Stimulated activated CD4-positive, alpha-beta T cell treated with anti-CD3 and anti-CD28 coated beads, Interleukin-4, amount 100 ng/mL, for 24 hours (primary cell): ENCODE results near the gene SMTNL2.

ENCODE experiments used
- DNase-seq: peaks from one replicate; pipeline ENCODE4 v3.0.0-alpha.2; 2020

Gene SMTNL2

GRCh38 chr17:4545217-4545951, 38.9 kb upstream of the SMTNL2 start:
- no peak for DNase-seq

DNA sequence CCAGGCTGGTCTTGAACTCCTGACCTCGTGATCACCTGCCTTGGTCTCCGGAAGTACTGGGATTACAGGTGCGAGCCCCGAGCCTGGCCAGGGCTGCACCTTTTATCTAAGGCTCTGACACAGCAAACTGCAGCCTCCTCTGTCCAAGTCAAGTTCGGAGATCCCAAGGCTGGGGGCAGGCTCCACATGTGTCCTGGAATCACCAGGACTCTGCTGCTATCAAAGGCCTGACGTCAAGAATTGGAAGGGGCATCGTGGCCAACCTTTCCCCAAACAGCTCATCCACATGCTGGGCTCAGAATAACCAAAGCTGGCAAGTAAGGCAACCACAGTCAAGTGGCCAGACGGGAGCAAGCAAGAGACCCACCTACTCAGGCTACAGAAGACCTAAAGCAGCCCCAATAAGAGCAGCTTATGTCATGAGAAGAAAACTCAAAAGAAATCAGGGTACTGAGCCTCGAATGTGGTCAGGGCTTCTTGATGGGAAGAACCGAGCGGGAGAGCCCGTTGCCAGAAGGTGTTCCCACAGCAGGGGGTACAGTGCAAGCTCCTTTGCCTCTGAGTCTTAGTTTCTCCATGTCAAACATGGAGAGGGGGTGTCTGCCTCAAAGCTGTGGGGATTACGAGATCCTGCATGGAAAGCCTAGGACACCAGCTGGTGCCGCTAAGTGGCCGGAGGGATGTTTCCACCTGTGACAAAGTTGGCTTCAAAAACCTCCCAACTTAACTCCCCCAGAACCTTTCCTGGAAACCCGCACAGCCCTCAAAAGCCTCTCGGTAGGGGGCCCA, 37.0 kb upstream of the SMTNL2 start:
- DNase-seq = no peak

DNA sequence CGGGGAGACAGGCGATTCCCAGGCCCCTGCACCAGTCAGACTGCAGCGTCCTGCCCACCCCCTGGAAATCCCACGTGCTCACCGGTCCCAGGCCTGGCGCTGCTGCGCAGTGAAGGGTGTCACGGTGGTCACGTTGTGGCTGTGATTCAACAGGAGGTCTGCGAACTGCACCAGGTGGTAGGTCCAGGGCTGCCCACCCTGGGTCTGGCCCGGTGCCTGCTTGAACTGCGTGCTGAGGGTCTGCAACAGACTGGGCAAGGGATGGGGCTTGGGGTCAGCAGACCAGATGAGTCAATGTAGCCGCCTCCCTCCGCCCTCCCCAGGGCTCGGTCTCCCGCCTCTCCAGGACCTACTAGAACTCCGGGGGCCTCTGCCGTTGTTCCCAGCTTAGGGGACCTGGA, 36.3 kb upstream of the SMTNL2 start:
- no peak for DNase-seq

DNA sequence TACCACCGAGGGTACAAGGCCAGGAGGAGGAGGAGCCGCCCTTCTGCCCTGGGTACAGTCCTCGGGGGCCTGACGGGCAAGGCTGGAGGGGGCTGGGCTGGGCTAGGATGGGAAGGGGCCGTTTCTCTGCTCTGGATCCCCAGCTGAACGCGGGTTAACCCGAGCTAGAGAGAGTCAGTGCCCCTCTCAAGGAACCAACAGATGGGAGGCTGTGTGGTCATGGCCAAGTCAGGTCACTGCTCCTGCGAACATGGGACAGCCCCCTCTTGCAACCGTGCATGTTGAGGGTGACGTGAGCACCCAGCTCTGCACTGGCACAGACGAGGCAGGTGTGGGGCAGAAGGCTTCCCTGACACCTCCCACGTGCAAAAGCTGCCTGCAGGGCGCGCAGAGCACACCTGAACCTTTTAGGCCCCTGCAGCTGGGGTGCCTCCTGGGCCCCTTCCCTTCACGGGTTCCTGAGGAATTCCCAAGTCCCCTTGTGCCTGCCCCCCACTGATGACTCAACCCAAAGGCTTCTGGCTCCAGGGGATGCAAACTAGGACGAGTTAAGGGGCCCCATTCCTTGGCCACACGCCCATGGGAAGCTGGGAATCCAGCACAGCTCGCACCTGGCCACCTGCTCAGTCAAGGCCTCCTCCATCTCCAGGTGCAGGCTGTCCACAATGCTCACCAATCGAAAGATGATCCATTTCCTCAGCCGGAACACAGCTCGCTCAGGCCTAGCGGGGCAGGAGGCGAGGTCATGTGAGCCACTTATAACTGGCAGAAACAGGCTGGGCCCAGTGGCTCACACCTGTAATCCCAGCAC, 35.4 kb upstream of the SMTNL2 start:
- no peak for DNase-seq

DNA sequence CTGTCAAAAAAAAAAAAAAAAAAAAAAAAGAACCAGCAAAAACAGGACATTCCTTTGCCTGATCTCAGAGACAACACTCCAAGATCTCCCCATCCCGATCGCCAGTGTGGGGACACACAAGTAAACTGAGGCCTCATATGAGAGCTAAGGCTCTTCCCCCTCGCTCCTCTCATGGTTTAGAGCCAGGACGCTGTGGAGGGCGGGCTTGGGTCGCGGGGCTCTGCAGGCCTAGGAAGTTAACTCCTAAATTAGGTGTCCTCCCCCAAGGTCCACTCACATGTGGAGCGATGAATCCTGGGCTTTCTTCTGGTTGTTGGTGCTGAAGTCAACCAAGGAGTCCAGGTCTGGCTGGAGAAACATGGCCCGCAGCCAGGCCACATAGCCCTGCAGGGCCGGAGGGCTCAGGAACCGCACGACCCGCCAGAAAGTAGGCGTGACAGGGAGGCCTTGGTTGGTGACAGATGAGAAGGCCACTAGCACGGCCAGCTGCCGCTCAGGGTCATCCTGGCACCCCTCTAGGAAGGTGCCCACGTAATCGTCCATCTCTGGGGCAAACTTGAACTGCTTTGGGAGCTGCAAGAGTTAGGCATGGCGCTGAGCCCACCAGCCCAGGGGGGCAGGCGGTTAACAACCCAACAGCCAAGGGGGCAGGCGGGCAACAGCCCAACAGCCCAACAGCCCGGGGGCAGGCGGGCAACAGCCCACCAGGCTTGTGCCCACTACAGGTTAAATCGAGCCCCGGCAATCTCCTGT, 34.4 kb upstream of the SMTNL2 start:
- DNase-seq = no peak

- DNase-seq = no peak
Measured at GRCh38 chr17:4550534-4551039, 33.7 kb upstream of the SMTNL2 start.

- no peak for DNase-seq
Measured at GRCh38 chr17:4551141-4551540, 33.2 kb upstream of the SMTNL2 start.

GRCh38 chr17:4551796-4552525, 32.4 kb upstream of the SMTNL2 start:
- no peak for DNase-seq

GRCh38 chr17:4553669-4554068, 30.7 kb upstream of the SMTNL2 start:
- DNase-seq = no peak

DNA sequence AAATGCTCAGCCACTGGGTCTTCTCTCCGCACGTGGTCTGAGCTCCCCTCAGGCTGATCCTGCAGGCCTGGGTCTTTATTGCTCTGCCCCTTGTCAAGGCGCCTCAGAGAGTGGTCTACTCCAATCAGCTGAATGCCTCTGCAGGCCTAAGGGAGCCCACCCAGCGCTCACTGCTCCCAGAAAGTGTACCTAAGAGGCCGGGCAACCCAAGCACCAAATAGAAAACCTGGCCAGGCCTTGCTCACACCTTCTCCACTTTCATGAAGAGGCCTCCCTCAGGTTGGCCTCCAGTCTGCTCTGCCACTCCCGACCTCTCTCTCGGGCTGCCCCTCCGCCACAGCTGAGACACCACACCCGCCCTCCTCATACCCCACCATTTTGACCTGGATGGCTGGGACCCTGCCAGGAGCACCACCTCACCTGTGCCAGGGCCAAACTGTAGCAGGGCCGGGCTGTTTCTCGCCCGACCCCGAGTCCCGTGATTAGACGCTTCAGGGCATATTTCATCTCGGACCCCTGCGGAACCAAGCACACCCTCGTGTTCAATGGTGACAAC, 29.8 kb upstream of the SMTNL2 start:
- DNase-seq = no peak

GRCh38 chr17:4554997-4555799, 29.1 kb upstream of the SMTNL2 start, which contains the start of gene MYBBP1A:
Gene MYBBP1A (minus strand): TSS chr17:4555384. CDS start chr17:4555324, 60 bp downstream.
- DNase-seq = peak; percentile 98

GRCh38 chr17:4555873-4556759, 28.2 kb upstream of the SMTNL2 start:
- DNase-seq = no peak

DNA sequence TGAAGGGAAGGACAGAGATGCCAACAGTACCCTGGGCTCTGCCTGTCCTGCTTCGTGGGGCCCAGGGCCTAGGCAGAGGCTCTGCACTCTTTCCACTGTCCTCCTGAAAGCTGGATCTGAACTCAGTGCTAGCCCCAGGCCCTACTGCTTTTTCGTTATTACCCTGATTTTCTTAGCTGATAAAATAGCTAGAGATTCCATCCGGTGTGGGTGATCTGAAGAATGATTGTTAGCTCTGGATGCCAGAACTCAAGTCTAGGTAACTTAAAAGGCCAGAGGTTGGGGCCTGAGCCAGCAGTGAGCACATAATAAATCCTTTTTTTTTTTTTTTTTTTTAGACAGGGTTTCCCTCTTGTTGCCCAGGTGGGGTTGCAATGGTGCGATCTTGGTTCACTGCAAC, 27.3 kb upstream of the SMTNL2 start:
- DNase-seq = no peak

DNA sequence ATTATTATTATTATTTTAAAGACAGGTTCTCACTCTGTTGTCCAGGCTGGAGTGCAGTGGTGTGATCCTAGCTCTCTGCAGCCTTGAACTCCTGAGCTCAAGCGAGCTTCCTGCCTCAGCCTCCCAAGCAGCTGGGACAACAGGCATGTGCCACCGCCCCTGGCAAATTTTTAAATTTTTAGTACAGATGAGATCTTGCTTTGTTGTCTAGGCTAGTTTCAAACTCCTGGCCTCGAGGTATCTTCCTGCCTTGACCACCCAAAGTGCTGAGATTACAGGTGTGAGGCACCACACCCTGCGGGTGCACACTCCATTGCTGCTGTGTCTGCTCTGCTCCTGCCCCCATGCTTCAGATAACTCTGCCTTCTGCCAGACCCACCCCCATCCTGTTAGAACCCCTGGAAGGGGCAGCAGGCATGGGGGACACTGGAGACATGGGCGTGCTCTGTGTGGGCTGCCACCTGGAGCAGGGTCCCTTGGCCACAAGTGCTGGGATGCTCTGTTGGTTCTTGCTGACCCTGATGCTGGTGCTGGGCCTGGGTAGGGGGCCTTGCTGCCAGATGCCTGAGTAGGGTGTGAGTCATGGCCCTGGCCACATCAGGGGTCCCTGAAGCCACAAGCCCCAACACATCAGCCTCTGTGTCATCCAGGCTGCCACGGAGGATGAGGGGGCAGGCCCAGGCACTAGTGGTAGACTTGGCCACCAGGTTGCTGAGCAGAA, 26.5 kb upstream of the SMTNL2 start:
- no peak for DNase-seq

GRCh38 chr17:4558347-4558971, 25.9 kb upstream of the SMTNL2 start:
- no peak for DNase-seq

GRCh38 chr17:4559139-4559791, 25.1 kb upstream of the SMTNL2 start:
- DNase-seq = no peak

- no peak for DNase-seq
Measured at GRCh38 chr17:4559966-4560365, 24.4 kb upstream of the SMTNL2 start.

DNA sequence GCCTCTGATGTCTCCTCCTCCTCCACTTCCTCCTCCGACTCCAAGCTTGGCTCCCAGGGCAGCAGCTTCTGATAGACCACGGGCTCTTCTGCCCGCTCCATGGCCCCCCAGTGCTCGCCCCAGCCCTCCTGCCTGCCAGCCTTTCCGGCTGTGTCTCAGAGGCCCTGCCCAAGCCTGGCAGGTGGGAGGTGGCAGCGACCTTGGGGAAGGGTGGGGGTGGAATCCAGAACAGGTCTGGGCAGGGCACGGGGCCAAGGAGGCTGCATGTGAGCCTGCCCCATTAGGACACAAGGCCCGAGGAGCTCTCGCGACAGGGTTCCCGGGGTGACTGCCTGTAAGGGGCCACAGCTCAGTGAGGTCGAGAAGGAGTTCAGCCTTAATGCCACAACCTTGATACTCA, 23.9 kb upstream of the SMTNL2 start, which contains the start of gene GGT6:
GGT6 (minus strand) TSS at position 157 of the 400 bp plus-strand sequence; CDS start at position 101, 56 bp downstream.
- no peak for DNase-seq
